Testis (tissue), 2 donors: ENCODE measurements around the gene EPS8L2.

Source experiments
- POLR2A ChIP-seq: fragments of 450-650 bp; IDR thresholded peaks from one replicate; pipeline ENCODE4 v1.6.1; 2017; ENCODE audit warnings: antibody characterized with exemption, mild to moderate bottlenecking, moderate library complexity
- TF ChIP-seq, protein P1 (sequence below), 3 experiments: fragments of 450-650 bp in 2 of 3; fragments of 200-600 bp in 1 of 3; sonication (generic) in 1 of 3; IDR thresholded peaks; one replicate each; pipeline ENCODE4 v1.5.1; 2016 to 2019; ENCODE audit warnings: antibody characterized with exemption in 3 of 3, mild to moderate bottlenecking in 2 of 3, moderate library complexity in 1 of 3

DNA sequence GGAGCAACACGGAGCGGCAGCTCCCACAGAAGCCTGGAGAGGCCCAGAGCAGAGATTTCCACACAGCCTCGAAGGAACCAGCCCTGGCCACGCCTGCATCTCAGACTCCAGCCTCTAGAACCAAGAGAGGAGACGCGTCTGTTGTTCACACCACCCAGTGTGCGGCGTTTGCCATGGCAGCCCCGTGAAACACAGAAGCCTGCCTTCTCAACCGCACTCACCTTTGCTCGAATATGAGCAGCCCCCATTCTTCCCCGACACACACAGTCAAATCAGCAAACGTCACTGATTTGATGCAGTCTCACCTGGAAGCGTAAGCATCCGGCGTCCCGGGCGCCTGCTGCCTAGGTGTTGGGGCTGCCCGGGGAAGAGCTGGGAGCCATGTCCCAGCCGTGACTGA, 27.0 kb downstream of the EPS8L2 start:
- TF ChIP-seq POLR2A = no peak
- TF ChIP-seq, protein P1, sequence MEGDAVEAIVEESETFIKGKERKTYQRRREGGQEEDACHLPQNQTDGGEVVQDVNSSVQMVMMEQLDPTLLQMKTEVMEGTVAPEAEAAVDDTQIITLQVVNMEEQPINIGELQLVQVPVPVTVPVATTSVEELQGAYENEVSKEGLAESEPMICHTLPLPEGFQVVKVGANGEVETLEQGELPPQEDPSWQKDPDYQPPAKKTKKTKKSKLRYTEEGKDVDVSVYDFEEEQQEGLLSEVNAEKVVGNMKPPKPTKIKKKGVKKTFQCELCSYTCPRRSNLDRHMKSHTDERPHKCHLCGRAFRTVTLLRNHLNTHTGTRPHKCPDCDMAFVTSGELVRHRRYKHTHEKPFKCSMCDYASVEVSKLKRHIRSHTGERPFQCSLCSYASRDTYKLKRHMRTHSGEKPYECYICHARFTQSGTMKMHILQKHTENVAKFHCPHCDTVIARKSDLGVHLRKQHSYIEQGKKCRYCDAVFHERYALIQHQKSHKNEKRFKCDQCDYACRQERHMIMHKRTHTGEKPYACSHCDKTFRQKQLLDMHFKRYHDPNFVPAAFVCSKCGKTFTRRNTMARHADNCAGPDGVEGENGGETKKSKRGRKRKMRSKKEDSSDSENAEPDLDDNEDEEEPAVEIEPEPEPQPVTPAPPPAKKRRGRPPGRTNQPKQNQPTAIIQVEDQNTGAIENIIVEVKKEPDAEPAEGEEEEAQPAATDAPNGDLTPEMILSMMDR (IDR thresholded peaks at IDR 0.05) = no peak
